Measurements from ENCODE around the gene SSX2IP.

The SSX2IP gene

GRCh38 chr1:84698151-84699110 lies 8.2 kb upstream of the SSX2IP start:
- no peak for DNase-seq (ENCODE audit: low read depth, low spot score)
- TF ChIP-seq YY1 (IDR thresholded peaks at IDR 0.05; ENCODE audit: insufficient read depth, insufficient read length) (no peak), SUZ12 (IDR thresholded peaks at IDR 0.05; ENCODE audit: extremely low read depth, insufficient read depth, insufficient read length) (no peak), ZNF274 (IDR thresholded peaks at IDR 0.05; ENCODE audit: low read depth, low read length) (no peak)

GRCh38 chr1:84693785-84694184 lies 3.5 kb upstream of the SSX2IP start:
- no peak overlapping the region for H3K9ac ChIP-seq (ENCODE audit: insufficient read length, low read depth)
- H3K4me3 ChIP-seq (ENCODE audit: insufficient read length, low read depth), result no peak overlapping the region
- H3K36me3 ChIP-seq (ENCODE audit: insufficient read depth, insufficient read length, low read length), result no peaks in the 10 kb centered on the region
- H3K9me3 ChIP-seq (ENCODE audit: insufficient read depth, low read length), result no peaks in the 10 kb centered on the region
- no peaks in the 10 kb centered on the region for H3K4me1 ChIP-seq (ENCODE audit: insufficient read depth, insufficient read length)
- DNase-seq (ENCODE audit: low read depth, low spot score), result no peak
- no peak for TF ChIP-seq SUZ12 (IDR thresholded peaks at IDR 0.05; ENCODE audit: extremely low read depth, insufficient read depth, insufficient read length)
- TF ChIP-seq ZNF274 (IDR thresholded peaks at IDR 0.05; ENCODE audit: low read depth, low read length), result no peak
- no peak for TF ChIP-seq YY1 (IDR thresholded peaks at IDR 0.05; ENCODE audit: insufficient read depth, insufficient read length)
- peaks cover 12% of the 10 kb centered on the region for H3K27me3 ChIP-seq (ENCODE audit: insufficient read depth, insufficient read length)

More at GRCh38 chr1:84698151-84699110, 8.2 kb upstream of the SSX2IP start:
- Histone ChIP-seq H3K27me3 (ENCODE audit: insufficient read depth, insufficient read length) (no peaks in the 10 kb centered on the region), H3K9ac (ENCODE audit: insufficient read length, low read depth) (no peak overlapping the region), H3K4me3 (ENCODE audit: insufficient read length, low read depth) (no peak overlapping the region), H3K9me3 (ENCODE audit: insufficient read depth, low read length) (no peaks in the 10 kb centered on the region), H3K36me3 (ENCODE audit: insufficient read depth, insufficient read length, low read length) (no peaks in the 10 kb centered on the region), H3K4me1 (ENCODE audit: insufficient read depth, insufficient read length) (no peaks in the 10 kb centered on the region)

GRCh38 chr1:84693005-84693404 lies 2.7 kb upstream of the SSX2IP start:
- Histone ChIP-seq H3K4me3 (ENCODE audit: insufficient read length, low read depth) (no peak overlapping the region), H3K9ac (ENCODE audit: insufficient read length, low read depth) (no peak overlapping the region)
- no peak for DNase-seq (ENCODE audit: low read depth, low spot score)

GRCh38 chr1:84692391-84692790 lies 2.1 kb upstream of the SSX2IP start:
- H3K9ac ChIP-seq (ENCODE audit: insufficient read length, low read depth), result no peak overlapping the region
- no peaks in the 10 kb centered on the region for H3K9me3 ChIP-seq (ENCODE audit: insufficient read depth, low read length)

More at GRCh38 chr1:84693005-84693404, 2.7 kb upstream of the SSX2IP start:
- no peaks in the 10 kb centered on the region for H3K4me1 ChIP-seq (ENCODE audit: insufficient read depth, insufficient read length)
- no peaks in the 10 kb centered on the region for H3K9me3 ChIP-seq (ENCODE audit: insufficient read depth, low read length)
- TF ChIP-seq YY1 (IDR thresholded peaks at IDR 0.05; ENCODE audit: insufficient read depth, insufficient read length) (no peak), SUZ12 (IDR thresholded peaks at IDR 0.05; ENCODE audit: extremely low read depth, insufficient read depth, insufficient read length) (no peak), ZNF274 (IDR thresholded peaks at IDR 0.05; ENCODE audit: low read depth, low read length) (no peak)
- no peaks in the 10 kb centered on the region for H3K36me3 ChIP-seq (ENCODE audit: insufficient read depth, insufficient read length, low read length)
- peaks cover 15% of the 10 kb centered on the region for H3K27me3 ChIP-seq (ENCODE audit: insufficient read depth, insufficient read length)

GRCh38 chr1:84691122-84691783 lies 992 bp upstream of the SSX2IP start:
- no peak for DNase-seq (ENCODE audit: low read depth, low spot score)
- Histone ChIP-seq H3K4me1 (ENCODE audit: insufficient read depth, insufficient read length) (no peaks in the 10 kb centered on the region), H3K9ac (ENCODE audit: insufficient read length, low read depth) (peak overlapping the region; percentile 85), H3K27me3 (ENCODE audit: insufficient read depth, insufficient read length) (peaks cover 15% of the 10 kb centered on the region), H3K9me3 (ENCODE audit: insufficient read depth, low read length) (no peaks in the 10 kb centered on the region), H3K36me3 (ENCODE audit: insufficient read depth, insufficient read length, low read length) (no peaks in the 10 kb centered on the region), H3K4me3 (ENCODE audit: insufficient read length, low read depth) (peak overlapping the region; percentile 73)
- TF ChIP-seq SUZ12 (IDR thresholded peaks at IDR 0.05; ENCODE audit: extremely low read depth, insufficient read depth, insufficient read length), result no peak
- TF ChIP-seq YY1 (IDR thresholded peaks at IDR 0.05; ENCODE audit: insufficient read depth, insufficient read length), result no peak
- TF ChIP-seq ZNF274 (IDR thresholded peaks at IDR 0.05; ENCODE audit: low read depth, low read length), result no peak

More at GRCh38 chr1:84692391-84692790, 2.1 kb upstream of the SSX2IP start:
- no peak overlapping the region for H3K4me3 ChIP-seq (ENCODE audit: insufficient read length, low read depth)
- H3K4me1 ChIP-seq (ENCODE audit: insufficient read depth, insufficient read length), result no peaks in the 10 kb centered on the region
- H3K27me3 ChIP-seq (ENCODE audit: insufficient read depth, insufficient read length), result peaks cover 15% of the 10 kb centered on the region
- no peaks in the 10 kb centered on the region for H3K36me3 ChIP-seq (ENCODE audit: insufficient read depth, insufficient read length, low read length)
- DNase-seq (ENCODE audit: low read depth, low spot score), result no peak
- no peak for TF ChIP-seq SUZ12 (IDR thresholded peaks at IDR 0.05; ENCODE audit: extremely low read depth, insufficient read depth, insufficient read length)
- no peak for TF ChIP-seq YY1 (IDR thresholded peaks at IDR 0.05; ENCODE audit: insufficient read depth, insufficient read length)
- no peak for TF ChIP-seq ZNF274 (IDR thresholded peaks at IDR 0.05; ENCODE audit: low read depth, low read length)

- peak; percentile 49 for DNase-seq (ENCODE audit: low read depth, low spot score)
- peaks cover 15% of the 10 kb centered on the region for H3K27me3 ChIP-seq (ENCODE audit: insufficient read depth, insufficient read length)
- TF ChIP-seq ZNF274 (IDR thresholded peaks at IDR 0.05; ENCODE audit: low read depth, low read length) (no peak), SUZ12 (IDR thresholded peaks at IDR 0.05; ENCODE audit: extremely low read depth, insufficient read depth, insufficient read length) (no peak), YY1 (IDR thresholded peaks at IDR 0.05; ENCODE audit: insufficient read depth, insufficient read length) (no peak)
- no peaks in the 10 kb centered on the region for H3K36me3 ChIP-seq (ENCODE audit: insufficient read depth, insufficient read length, low read length)
- peak overlapping the region; percentile 83 for H3K9ac ChIP-seq (ENCODE audit: insufficient read length, low read depth)
- no peaks in the 10 kb centered on the region for H3K9me3 ChIP-seq (ENCODE audit: insufficient read depth, low read length)
- peak overlapping the region; percentile 62 for H3K4me3 ChIP-seq (ENCODE audit: insufficient read length, low read depth)
- no peaks in the 10 kb centered on the region for H3K4me1 ChIP-seq (ENCODE audit: insufficient read depth, insufficient read length)
These were observed 506 bp downstream of the SSX2IP start for GRCh38 chr1:84689514-84690396.
